ENCODE measurements around the gene SH3YL1.
A peak's percentile ranks its signal among the peaks of the same experiment; 100 is the strongest.

The SH3YL1 gene

GRCh38 chr2:182509-183122 is 81.2 kb downstream of the SH3YL1 start:
- no peak for DNase-seq
- Histone ChIP-seq H3K4ac (ENCODE audit: low read depth in 1 of 2, low read length in 2 of 2) (no peak overlapping the region), H3K27ac (ENCODE audit: low read length, poor library complexity, severe bottlenecking) (no peak overlapping the region), H3K79me1 (replicated peaks; ENCODE audit: low read length, poor library complexity, severe bottlenecking) (no peaks in the 10 kb centered on the region), H2AK5ac (ENCODE audit: low read length, severe bottlenecking) (no peak overlapping the region), H3K4me3 (ENCODE audit: insufficient read depth in 1 of 2, low read depth in 1 of 2, low read length in 2 of 2) (no peak overlapping the region), H3K4me2 (ENCODE audit: low read length, poor library complexity, severe bottlenecking) (no peak overlapping the region), H4K91ac (ENCODE audit: low read length) (no peak overlapping the region), H3K4me1 (ENCODE audit: control insufficient read depth, insufficient read depth, low read depth, low read length) (no peaks in the 10 kb centered on the region), H2BK12ac (ENCODE audit: low read length in 2 of 2) (no peak overlapping the region), H3K14ac (ENCODE audit: low read length in 2 of 2) (no peak overlapping the region), H4K8ac (ENCODE audit: low read length) (no peak overlapping the region), H3K23ac (ENCODE audit: low read length in 2 of 2) (no peak overlapping the region), H3K27me3 (ENCODE audit: control insufficient read depth in 1 of 2, insufficient read depth in 1 of 2, low read length in 2 of 2) (no peaks in the 10 kb centered on the region), H2BK15ac (ENCODE audit: low read depth, poor library complexity, severe bottlenecking) (no peak overlapping the region), H3K9me3 (ENCODE audit: control insufficient read depth, low read length) (peaks cover 33% of the 10 kb centered on the region), H2BK120ac (ENCODE audit: low read depth, low read length) (no peak overlapping the region), H2BK5ac (ENCODE audit: low read depth, low read length, poor library complexity, severe bottlenecking) (no peak overlapping the region), H3K36me3 (ENCODE audit: control insufficient read depth in 1 of 2, insufficient read depth in 2 of 2, low read depth in 1 of 2, low read length in 2 of 2) (no peaks in the 10 kb centered on the region), H3K18ac (ENCODE audit: low read depth in 1 of 2, low read length in 2 of 2) (no peak overlapping the region), H2AFZ (ENCODE audit: low read depth, low read length) (no peak overlapping the region), H3K9ac (ENCODE audit: low read length) (no peak overlapping the region)

GRCh38 chr2:180311-180710 is 83.5 kb downstream of the SH3YL1 start:
- no peak overlapping the region for H2BK12ac ChIP-seq (ENCODE audit: low read length in 2 of 2)
- no peak overlapping the region for H3K4me3 ChIP-seq (ENCODE audit: insufficient read depth in 1 of 2, low read depth in 1 of 2, low read length in 2 of 2)
- H2AK5ac ChIP-seq (ENCODE audit: low read length, severe bottlenecking) = no peak overlapping the region
- H3K9ac ChIP-seq (ENCODE audit: low read length) = no peak overlapping the region
- H4K91ac ChIP-seq (ENCODE audit: low read length) = no peak overlapping the region
- H3K18ac ChIP-seq (ENCODE audit: low read depth in 1 of 2, low read length in 2 of 2) = no peak overlapping the region
- H3K4me1 ChIP-seq (ENCODE audit: control insufficient read depth, insufficient read depth, low read depth, low read length) = no peaks in the 10 kb centered on the region
- H3K4ac ChIP-seq (ENCODE audit: low read depth in 1 of 2, low read length in 2 of 2) = no peak overlapping the region
- H2AFZ ChIP-seq (ENCODE audit: low read depth, low read length) = no peak overlapping the region
- H3K79me1 ChIP-seq (replicated peaks; ENCODE audit: low read length, poor library complexity, severe bottlenecking) = no peaks in the 10 kb centered on the region
- no peak overlapping the region for H3K27ac ChIP-seq (ENCODE audit: low read length, poor library complexity, severe bottlenecking)
- no peak overlapping the region for H4K8ac ChIP-seq (ENCODE audit: low read length)
- no peak overlapping the region for H3K23ac ChIP-seq (ENCODE audit: low read length in 2 of 2)
- no peak overlapping the region for H3K14ac ChIP-seq (ENCODE audit: low read length in 2 of 2)
- no peaks in the 10 kb centered on the region for H3K27me3 ChIP-seq (ENCODE audit: control insufficient read depth in 1 of 2, insufficient read depth in 1 of 2, low read length in 2 of 2)
- H3K9me3 ChIP-seq (ENCODE audit: control insufficient read depth, low read length) = peaks cover 19% of the 10 kb centered on the region
- no peak overlapping the region for H2BK5ac ChIP-seq (ENCODE audit: low read depth, low read length, poor library complexity, severe bottlenecking)
- H2BK120ac ChIP-seq (ENCODE audit: low read depth, low read length) = no peak overlapping the region
- H2BK15ac ChIP-seq (ENCODE audit: low read depth, poor library complexity, severe bottlenecking) = no peak overlapping the region
- no peak overlapping the region for H3K4me2 ChIP-seq (ENCODE audit: low read length, poor library complexity, severe bottlenecking)
- 63% methylated on average over 2 of the region's 3 CpGs for WGBS
- no peak for DNase-seq
- no peaks in the 10 kb centered on the region for H3K36me3 ChIP-seq (ENCODE audit: control insufficient read depth in 1 of 2, insufficient read depth in 2 of 2, low read depth in 1 of 2, low read length in 2 of 2)

GRCh38 chr2:179886-180285 is 83.9 kb downstream of the SH3YL1 start:
- no peaks in the 10 kb centered on the region for H3K36me3 ChIP-seq (ENCODE audit: control insufficient read depth in 1 of 2, insufficient read depth in 2 of 2, low read depth in 1 of 2, low read length in 2 of 2)
- H2AFZ ChIP-seq (ENCODE audit: low read depth, low read length) = no peak overlapping the region
- no peak overlapping the region for H3K18ac ChIP-seq (ENCODE audit: low read depth in 1 of 2, low read length in 2 of 2)
- H3K4me3 ChIP-seq (ENCODE audit: insufficient read depth in 1 of 2, low read depth in 1 of 2, low read length in 2 of 2) = no peak overlapping the region
- H2BK15ac ChIP-seq (ENCODE audit: low read depth, poor library complexity, severe bottlenecking) = no peak overlapping the region
- DNase-seq = no peak
- H3K4me2 ChIP-seq (ENCODE audit: low read length, poor library complexity, severe bottlenecking) = no peak overlapping the region
- H2AK5ac ChIP-seq (ENCODE audit: low read length, severe bottlenecking) = no peak overlapping the region
- peaks cover 16% of the 10 kb centered on the region for H3K9me3 ChIP-seq (ENCODE audit: control insufficient read depth, low read length)
- no peaks in the 10 kb centered on the region for H3K4me1 ChIP-seq (ENCODE audit: control insufficient read depth, insufficient read depth, low read depth, low read length)
- no peaks in the 10 kb centered on the region for H3K27me3 ChIP-seq (ENCODE audit: control insufficient read depth in 1 of 2, insufficient read depth in 1 of 2, low read length in 2 of 2)
- no peak overlapping the region for H4K91ac ChIP-seq (ENCODE audit: low read length)
- H3K23ac ChIP-seq (ENCODE audit: low read length in 2 of 2) = no peak overlapping the region
- H2BK12ac ChIP-seq (ENCODE audit: low read length in 2 of 2) = no peak overlapping the region
- no peak overlapping the region for H4K8ac ChIP-seq (ENCODE audit: low read length)
- H2BK5ac ChIP-seq (ENCODE audit: low read depth, low read length, poor library complexity, severe bottlenecking) = no peak overlapping the region
- no peak overlapping the region for H3K14ac ChIP-seq (ENCODE audit: low read length in 2 of 2)
- no peak overlapping the region for H3K9ac ChIP-seq (ENCODE audit: low read length)
- H3K79me1 ChIP-seq (replicated peaks; ENCODE audit: low read length, poor library complexity, severe bottlenecking) = no peaks in the 10 kb centered on the region
- no peak overlapping the region for H2BK120ac ChIP-seq (ENCODE audit: low read depth, low read length)
- no peak overlapping the region for H3K27ac ChIP-seq (ENCODE audit: low read length, poor library complexity, severe bottlenecking)
- H3K4ac ChIP-seq (ENCODE audit: low read depth in 1 of 2, low read length in 2 of 2) = no peak overlapping the region

GRCh38 chr2:177733-178132 is 86.1 kb downstream of the SH3YL1 start:
- Histone ChIP-seq H2AFZ (ENCODE audit: low read depth, low read length) (no peak overlapping the region), H2AK5ac (ENCODE audit: low read length, severe bottlenecking) (no peak overlapping the region), H2BK12ac (ENCODE audit: low read length in 2 of 2) (no peak overlapping the region), H2BK5ac (ENCODE audit: low read depth, low read length, poor library complexity, severe bottlenecking) (no peak overlapping the region), H3K23ac (ENCODE audit: low read length in 2 of 2) (no peak overlapping the region), H4K91ac (ENCODE audit: low read length) (peak overlapping the region; percentile 7), H3K4ac (ENCODE audit: low read depth in 1 of 2, low read length in 2 of 2) (no peak overlapping the region), H2BK15ac (ENCODE audit: low read depth, poor library complexity, severe bottlenecking) (no peak overlapping the region), H3K27me3 (ENCODE audit: control insufficient read depth in 1 of 2, insufficient read depth in 1 of 2, low read length in 2 of 2) (no peaks in the 10 kb centered on the region), H3K4me1 (ENCODE audit: control insufficient read depth, insufficient read depth, low read depth, low read length) (no peaks in the 10 kb centered on the region), H4K8ac (ENCODE audit: low read length) (no peak overlapping the region), H3K79me1 (replicated peaks; ENCODE audit: low read length, poor library complexity, severe bottlenecking) (no peaks in the 10 kb centered on the region), H3K4me2 (ENCODE audit: low read length, poor library complexity, severe bottlenecking) (no peak overlapping the region), H3K27ac (ENCODE audit: low read length, poor library complexity, severe bottlenecking) (no peak overlapping the region), H2BK120ac (ENCODE audit: low read depth, low read length) (no peak overlapping the region), H3K4me3 (ENCODE audit: insufficient read depth in 1 of 2, low read depth in 1 of 2, low read length in 2 of 2) (no peak overlapping the region), H3K9ac (ENCODE audit: low read length) (no peak overlapping the region), H3K18ac (ENCODE audit: low read depth in 1 of 2, low read length in 2 of 2) (no peak overlapping the region), H3K14ac (ENCODE audit: low read length in 2 of 2) (no peak overlapping the region), H3K9me3 (ENCODE audit: control insufficient read depth, low read length) (peaks cover 3% of the 10 kb centered on the region), H3K36me3 (ENCODE audit: control insufficient read depth in 1 of 2, insufficient read depth in 2 of 2, low read depth in 1 of 2, low read length in 2 of 2) (no peaks in the 10 kb centered on the region)
- 82% methylated on average over 2 of the region's 2 CpGs for whole genome bisulfite sequencing
- DNase-seq = no peak
